PFSK-1 (cell line): Measurements from ENCODE around the gene DIP2A.

Experiments used
- POLR2AphosphoS5 ChIP-seq: IDR thresholded peaks from 2 replicates; pipeline ENCODE4 v1.6.1; 2012; ENCODE audit warnings: low read depth, mild to moderate bottlenecking, control low read depth, low read length, moderate library complexity
- TAF1 ChIP-seq: IDR thresholded peaks from 2 replicates; pipeline ENCODE4 v1.6.1; 2012; ENCODE audit warnings: low read length, control low read depth, borderline replicate concordance; ENCODE audit not compliant: insufficient read depth

- TF ChIP-seq TAF1, result no peak
- no peak for TF ChIP-seq POLR2AphosphoS5
These were observed 135.6 kb downstream of the DIP2A start for GRCh38 chr21:46594276-46594675.
